ENCODE data around the gene ACTL6B. TPM values are rescaled to one million over a fixed set of nuclear protein-coding genes. Genes with fewer than 3 reads are reported as not detected.

The ACTL6B gene
- total and polyA plus RNA-seq, 2 of the 8 experiments (the other 6 are each of a cell fraction or from before 2014, with no cell fraction given): 2.1 to 4.5 TPM

DNA sequence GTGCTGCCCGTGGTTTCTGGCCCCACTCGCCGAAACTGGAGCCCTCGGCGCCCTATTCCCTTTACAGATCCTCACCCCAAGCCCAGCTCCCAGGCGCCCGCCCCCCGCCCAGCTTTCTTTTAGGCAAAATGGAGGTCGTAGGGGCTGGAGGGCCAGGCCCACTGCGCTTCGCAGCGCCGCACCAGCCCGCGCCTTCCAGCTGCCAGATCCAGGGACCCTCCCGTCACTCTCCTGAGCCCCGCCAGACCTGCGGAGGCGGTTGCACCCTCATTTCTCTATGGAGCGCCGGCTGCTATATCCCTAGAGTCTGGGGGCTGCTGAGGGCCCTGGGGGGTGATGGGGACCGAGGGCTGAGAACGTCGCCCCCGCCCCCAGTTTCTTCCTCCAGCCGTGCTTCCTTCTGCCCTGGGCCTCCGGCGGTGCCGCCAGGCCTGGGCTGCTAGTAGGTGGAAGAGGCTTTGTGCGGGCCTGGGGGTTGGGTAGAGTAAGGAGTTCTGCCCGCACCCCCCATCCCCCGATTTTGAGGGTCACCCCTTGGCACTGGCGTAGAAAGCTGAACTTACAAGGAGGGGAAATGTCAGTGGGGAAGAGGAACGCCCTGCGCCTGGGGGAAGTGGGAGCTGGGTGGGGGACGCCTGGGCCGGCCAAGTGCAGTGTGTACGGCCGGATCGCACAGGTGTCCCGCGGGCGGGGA lies 18.3 kb upstream of the ACTL6B start (continued):
- TF ChIP-seq, protein P1, sequence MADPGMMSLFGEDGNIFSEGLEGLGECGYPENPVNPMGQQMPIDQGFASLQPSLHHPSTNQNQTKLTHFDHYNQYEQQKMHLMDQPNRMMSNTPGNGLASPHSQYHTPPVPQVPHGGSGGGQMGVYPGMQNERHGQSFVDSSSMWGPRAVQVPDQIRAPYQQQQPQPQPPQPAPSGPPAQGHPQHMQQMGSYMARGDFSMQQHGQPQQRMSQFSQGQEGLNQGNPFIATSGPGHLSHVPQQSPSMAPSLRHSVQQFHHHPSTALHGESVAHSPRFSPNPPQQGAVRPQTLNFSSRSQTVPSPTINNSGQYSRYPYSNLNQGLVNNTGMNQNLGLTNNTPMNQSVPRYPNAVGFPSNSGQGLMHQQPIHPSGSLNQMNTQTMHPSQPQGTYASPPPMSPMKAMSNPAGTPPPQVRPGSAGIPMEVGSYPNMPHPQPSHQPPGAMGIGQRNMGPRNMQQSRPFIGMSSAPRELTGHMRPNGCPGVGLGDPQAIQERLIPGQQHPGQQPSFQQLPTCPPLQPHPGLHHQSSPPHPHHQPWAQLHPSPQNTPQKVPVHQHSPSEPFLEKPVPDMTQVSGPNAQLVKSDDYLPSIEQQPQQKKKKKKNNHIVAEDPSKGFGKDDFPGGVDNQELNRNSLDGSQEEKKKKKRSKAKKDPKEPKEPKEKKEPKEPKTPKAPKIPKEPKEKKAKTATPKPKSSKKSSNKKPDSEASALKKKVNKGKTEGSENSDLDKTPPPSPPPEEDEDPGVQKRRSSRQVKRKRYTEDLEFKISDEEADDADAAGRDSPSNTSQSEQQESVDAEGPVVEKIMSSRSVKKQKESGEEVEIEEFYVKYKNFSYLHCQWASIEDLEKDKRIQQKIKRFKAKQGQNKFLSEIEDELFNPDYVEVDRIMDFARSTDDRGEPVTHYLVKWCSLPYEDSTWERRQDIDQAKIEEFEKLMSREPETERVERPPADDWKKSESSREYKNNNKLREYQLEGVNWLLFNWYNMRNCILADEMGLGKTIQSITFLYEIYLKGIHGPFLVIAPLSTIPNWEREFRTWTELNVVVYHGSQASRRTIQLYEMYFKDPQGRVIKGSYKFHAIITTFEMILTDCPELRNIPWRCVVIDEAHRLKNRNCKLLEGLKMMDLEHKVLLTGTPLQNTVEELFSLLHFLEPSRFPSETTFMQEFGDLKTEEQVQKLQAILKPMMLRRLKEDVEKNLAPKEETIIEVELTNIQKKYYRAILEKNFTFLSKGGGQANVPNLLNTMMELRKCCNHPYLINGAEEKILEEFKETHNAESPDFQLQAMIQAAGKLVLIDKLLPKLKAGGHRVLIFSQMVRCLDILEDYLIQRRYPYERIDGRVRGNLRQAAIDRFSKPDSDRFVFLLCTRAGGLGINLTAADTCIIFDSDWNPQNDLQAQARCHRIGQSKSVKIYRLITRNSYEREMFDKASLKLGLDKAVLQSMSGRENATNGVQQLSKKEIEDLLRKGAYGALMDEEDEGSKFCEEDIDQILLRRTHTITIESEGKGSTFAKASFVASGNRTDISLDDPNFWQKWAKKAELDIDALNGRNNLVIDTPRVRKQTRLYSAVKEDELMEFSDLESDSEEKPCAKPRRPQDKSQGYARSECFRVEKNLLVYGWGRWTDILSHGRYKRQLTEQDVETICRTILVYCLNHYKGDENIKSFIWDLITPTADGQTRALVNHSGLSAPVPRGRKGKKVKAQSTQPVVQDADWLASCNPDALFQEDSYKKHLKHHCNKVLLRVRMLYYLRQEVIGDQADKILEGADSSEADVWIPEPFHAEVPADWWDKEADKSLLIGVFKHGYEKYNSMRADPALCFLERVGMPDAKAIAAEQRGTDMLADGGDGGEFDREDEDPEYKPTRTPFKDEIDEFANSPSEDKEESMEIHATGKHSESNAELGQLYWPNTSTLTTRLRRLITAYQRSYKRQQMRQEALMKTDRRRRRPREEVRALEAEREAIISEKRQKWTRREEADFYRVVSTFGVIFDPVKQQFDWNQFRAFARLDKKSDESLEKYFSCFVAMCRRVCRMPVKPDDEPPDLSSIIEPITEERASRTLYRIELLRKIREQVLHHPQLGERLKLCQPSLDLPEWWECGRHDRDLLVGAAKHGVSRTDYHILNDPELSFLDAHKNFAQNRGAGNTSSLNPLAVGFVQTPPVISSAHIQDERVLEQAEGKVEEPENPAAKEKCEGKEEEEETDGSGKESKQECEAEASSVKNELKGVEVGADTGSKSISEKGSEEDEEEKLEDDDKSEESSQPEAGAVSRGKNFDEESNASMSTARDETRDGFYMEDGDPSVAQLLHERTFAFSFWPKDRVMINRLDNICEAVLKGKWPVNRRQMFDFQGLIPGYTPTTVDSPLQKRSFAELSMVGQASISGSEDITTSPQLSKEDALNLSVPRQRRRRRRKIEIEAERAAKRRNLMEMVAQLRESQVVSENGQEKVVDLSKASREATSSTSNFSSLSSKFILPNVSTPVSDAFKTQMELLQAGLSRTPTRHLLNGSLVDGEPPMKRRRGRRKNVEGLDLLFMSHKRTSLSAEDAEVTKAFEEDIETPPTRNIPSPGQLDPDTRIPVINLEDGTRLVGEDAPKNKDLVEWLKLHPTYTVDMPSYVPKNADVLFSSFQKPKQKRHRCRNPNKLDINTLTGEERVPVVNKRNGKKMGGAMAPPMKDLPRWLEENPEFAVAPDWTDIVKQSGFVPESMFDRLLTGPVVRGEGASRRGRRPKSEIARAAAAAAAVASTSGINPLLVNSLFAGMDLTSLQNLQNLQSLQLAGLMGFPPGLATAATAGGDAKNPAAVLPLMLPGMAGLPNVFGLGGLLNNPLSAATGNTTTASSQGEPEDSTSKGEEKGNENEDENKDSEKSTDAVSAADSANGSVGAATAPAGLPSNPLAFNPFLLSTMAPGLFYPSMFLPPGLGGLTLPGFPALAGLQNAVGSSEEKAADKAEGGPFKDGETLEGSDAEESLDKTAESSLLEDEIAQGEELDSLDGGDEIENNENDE (IDR thresholded peaks at IDR 0.05; ENCODE audit: insufficient replicate concordance, low read length): no peak
- 0 out of 2 replicates have a peak, but pooled peaks have one; percentile 32 for TF ChIP-seq YY1 (IDR thresholded peaks at IDR 0.05; ENCODE audit: low read depth, low read length)
- no peak for TF ChIP-seq FOSL1 (IDR thresholded peaks at IDR 0.05; ENCODE audit: insufficient read depth, low read depth, low read length)
- TF ChIP-seq TCF12 (IDR thresholded peaks at IDR 0.05; ENCODE audit: low read depth, low read length): no peak
- TF ChIP-seq SIN3A (conservative IDR thresholded peaks at IDR 0.05 in 1 of 2, IDR thresholded peaks at IDR 0.05 in 1 of 2; ENCODE audit: low read depth in 1 of 2, low read length in 2 of 2): peak in 1 of 2 experiments; percentile 27; a peak in 1 of 4 replicates
- TF ChIP-seq KDM5A (IDR thresholded peaks at IDR 0.05; ENCODE audit: low read length): no peak
- no peak for TF ChIP-seq ZNF274 (IDR thresholded peaks at IDR 0.05; ENCODE audit: borderline replicate concordance, extremely low read depth, low read length)
- TF ChIP-seq TBP (IDR thresholded peaks at IDR 0.05; ENCODE audit: low read depth, low read length): no peak
- TF ChIP-seq KDM4A (IDR thresholded peaks at IDR 0.05; ENCODE audit: low read depth, low read length, severe bottlenecking): no peak

Data from H1 (cell line).